ENCODE measurements around the gene WDR54. TPM values are rescaled to one million over a fixed set of nuclear protein-coding genes. Genes with fewer than 3 reads are reported as not detected.

Gene WDR54
- total and polyA plus RNA-seq, 3 donors from 2014 or later: 27.5 to 90.6 (median 31.7) TPM

DNA sequence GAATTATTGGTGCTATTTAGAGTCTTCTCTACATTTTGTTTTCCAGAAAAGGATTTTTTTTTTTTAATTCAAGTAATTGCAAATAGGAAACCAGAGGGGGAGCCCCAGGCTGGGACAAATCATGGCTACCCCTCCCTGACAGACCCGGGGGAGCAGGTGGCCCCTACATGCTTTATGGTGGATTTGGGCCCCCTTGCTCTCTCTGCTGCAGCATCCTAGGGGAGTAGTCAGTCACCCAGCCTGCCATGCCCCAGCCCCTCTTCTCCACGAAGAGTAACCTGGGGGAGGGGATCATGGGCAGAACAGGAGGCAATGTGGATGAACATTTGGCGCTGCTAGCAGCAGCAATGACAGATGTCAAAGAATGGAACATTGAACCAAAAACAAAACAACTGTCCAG lies 4.8 kb upstream of the WDR54 start:
- intact Hi-C loops (cut with DNase I; ENCODE audit: low total_unique reads): no loop called here
- WGBS, 2 donors: 67 to 71% methylated on average over 3 of the region's 3 CpGs

DNA sequence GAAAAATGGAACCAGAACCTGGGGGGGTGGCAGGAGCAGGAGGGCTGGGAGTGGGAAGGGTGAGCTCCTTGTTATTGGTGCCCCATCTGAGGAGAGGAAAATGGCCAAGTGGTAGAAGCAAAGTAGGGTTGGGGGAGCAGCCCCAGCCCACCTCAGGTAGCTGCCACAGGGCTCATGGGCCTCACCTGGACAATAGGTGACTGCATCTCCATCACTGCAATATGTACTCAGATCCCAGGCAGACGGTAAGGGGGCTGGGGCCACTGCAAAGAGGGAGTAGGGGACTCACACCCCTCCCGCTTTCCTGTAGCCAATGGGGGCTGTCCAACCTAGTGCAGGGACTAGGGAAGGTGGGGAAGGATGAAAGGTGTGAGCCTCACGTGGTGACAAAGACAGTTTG lies 4.3 kb upstream of the WDR54 start:
- peaks cover 31% of the 10 kb centered on the region for H3K4me1 ChIP-seq
- TF ChIP-seq POLR2A (IDR thresholded peaks at IDR 0.05): no peak
- TF ChIP-seq, protein P1, sequence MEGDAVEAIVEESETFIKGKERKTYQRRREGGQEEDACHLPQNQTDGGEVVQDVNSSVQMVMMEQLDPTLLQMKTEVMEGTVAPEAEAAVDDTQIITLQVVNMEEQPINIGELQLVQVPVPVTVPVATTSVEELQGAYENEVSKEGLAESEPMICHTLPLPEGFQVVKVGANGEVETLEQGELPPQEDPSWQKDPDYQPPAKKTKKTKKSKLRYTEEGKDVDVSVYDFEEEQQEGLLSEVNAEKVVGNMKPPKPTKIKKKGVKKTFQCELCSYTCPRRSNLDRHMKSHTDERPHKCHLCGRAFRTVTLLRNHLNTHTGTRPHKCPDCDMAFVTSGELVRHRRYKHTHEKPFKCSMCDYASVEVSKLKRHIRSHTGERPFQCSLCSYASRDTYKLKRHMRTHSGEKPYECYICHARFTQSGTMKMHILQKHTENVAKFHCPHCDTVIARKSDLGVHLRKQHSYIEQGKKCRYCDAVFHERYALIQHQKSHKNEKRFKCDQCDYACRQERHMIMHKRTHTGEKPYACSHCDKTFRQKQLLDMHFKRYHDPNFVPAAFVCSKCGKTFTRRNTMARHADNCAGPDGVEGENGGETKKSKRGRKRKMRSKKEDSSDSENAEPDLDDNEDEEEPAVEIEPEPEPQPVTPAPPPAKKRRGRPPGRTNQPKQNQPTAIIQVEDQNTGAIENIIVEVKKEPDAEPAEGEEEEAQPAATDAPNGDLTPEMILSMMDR (IDR thresholded peaks at IDR 0.05): no peak
- H3K9me3 ChIP-seq: no peaks in the 10 kb centered on the region
- H3K27ac ChIP-seq: no peak overlapping the region
- H3K36me3 ChIP-seq (ENCODE audit: low read depth, missing control alignments): no peaks in the 10 kb centered on the region
- DNase-seq: no peak
- WGBS, 2 donors: 60 to 78% methylated on average over 1 to 3 of the region's 3 CpGs
- intact Hi-C loops (cut with DNase I; ENCODE audit: low total_unique reads): no loop called here
- H3K4me3 ChIP-seq: no peak overlapping the region
- no peaks in the 10 kb centered on the region for H3K27me3 ChIP-seq

More for the DNA sequence above, 4.8 kb upstream of the WDR54 start:
- Histone ChIP-seq H3K9me3 (no peaks in the 10 kb centered on the region), H3K36me3 (ENCODE audit: low read depth, missing control alignments) (no peaks in the 10 kb centered on the region), H3K4me3 (no peak overlapping the region), H3K27ac (no peak overlapping the region), H3K4me1 (peaks cover 31% of the 10 kb centered on the region), H3K27me3 (no peaks in the 10 kb centered on the region)
- TF ChIP-seq, protein P1 (IDR thresholded peaks at IDR 0.05): no peak
- TF ChIP-seq POLR2A (IDR thresholded peaks at IDR 0.05): no peak
- DNase-seq: no peak

DNA sequence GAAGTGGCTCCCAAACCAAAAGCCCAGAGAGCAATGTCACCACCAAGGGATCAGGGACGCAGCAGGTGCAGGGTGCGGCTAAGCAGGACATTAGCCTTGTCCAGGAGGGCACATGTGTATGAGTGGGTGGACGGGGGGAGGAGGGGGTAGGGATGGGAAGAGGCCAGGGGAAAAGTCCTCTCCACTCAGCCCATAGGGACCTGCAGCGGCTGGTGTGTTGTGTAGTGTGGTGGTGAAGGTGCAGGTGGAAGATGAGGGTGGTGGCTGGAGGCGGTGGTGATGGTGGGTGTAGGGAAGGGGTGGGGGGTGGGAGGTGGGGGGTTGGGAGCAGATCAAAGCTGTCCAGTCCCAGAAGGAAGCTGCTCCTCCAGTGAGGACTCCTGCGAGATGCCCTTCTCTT lies 3.8 kb upstream of the WDR54 start:
- intact Hi-C loops (cut with DNase I; ENCODE audit: low total_unique reads): no loop called here
- Histone ChIP-seq H3K4me1 (peaks cover 31% of the 10 kb centered on the region), H3K36me3 (ENCODE audit: low read depth, missing control alignments) (no peaks in the 10 kb centered on the region), H3K27ac (no peak overlapping the region), H3K4me3 (no peak overlapping the region), H3K27me3 (no peaks in the 10 kb centered on the region), H3K9me3 (no peaks in the 10 kb centered on the region)
- TF ChIP-seq, protein P1 (IDR thresholded peaks at IDR 0.05): no peak
- no peak for TF ChIP-seq POLR2A (IDR thresholded peaks at IDR 0.05)
- WGBS, 2 donors: 89 to 91% methylated on average over 4 to 6 of the region's 6 CpGs
- DNase-seq: no peak

DNA sequence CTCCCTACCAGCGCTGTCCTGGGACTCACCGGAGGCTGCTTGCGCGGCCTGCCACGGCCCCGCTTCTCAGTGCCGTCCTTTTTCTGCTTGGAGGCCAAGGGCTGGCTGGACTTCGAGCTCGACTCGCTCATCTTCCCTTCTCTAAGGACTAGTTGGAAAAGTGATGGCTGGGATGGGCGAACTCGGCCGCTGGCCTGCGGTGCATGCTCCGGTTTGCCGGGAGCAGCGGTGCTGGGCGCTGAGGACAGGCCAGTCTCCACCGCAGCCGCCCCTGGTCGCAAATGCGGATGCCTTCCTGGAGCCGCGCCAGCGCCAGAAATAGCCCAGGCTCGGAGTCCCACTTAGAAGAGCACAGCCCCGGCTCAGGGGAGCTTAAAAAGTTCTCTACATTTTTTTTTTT lies 3.2 kb upstream of the WDR54 start:
- H3K4me1 ChIP-seq: peaks cover 27% of the 10 kb centered on the region
- intact Hi-C loops (cut with DNase I; ENCODE audit: low total_unique reads): no loop called here
- 63 to 82% methylated on average over 22 to 27 of the region's 27 CpGs for WGBS, 2 donors

DNA sequence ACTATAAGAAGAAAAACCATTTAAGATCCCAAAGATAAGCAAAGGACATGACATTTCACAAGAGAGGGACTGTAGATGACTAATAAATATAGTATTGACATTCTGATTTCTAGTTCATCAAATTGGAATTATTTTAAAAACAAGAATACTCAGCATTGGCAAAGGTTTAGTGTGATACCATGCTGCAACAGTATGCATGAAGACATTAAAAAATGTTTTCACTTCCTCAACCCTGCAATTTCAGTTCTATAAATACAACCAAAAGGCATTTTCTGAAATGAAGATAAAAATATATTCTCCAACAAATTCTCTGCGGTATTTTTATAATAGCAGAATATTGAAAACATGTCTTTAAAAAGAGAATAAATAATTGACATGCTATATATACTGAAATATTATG lies 2.2 kb upstream of the WDR54 start:
- peaks cover 18% of the 10 kb centered on the region for H3K4me1 ChIP-seq
- H3K27me3 ChIP-seq: no peaks in the 10 kb centered on the region
- no peak for DNase-seq
- WGBS, 2 donors: 79 to 84% methylated on average over 1 of the region's 1 CpG
- TF ChIP-seq POLR2A (IDR thresholded peaks at IDR 0.05): no peak
- TF ChIP-seq, protein P1 (IDR thresholded peaks at IDR 0.05): no peak
- no peaks in the 10 kb centered on the region for H3K9me3 ChIP-seq
- H3K27ac ChIP-seq: no peak overlapping the region
- H3K4me3 ChIP-seq: no peak overlapping the region
- intact Hi-C loops (cut with DNase I; ENCODE audit: low total_unique reads): no loop called here
- H3K36me3 ChIP-seq (ENCODE audit: low read depth, missing control alignments): no peaks in the 10 kb centered on the region

More for the DNA sequence above, 3.2 kb upstream of the WDR54 start:
- no peak for DNase-seq
- no peaks in the 10 kb centered on the region for H3K36me3 ChIP-seq (ENCODE audit: low read depth, missing control alignments)
- no peak for TF ChIP-seq POLR2A (IDR thresholded peaks at IDR 0.05)
- TF ChIP-seq, protein P1 (IDR thresholded peaks at IDR 0.05): no peak
- no peak overlapping the region for H3K27ac ChIP-seq
- H3K4me3 ChIP-seq: no peak overlapping the region
- H3K9me3 ChIP-seq: no peaks in the 10 kb centered on the region
- H3K27me3 ChIP-seq: no peaks in the 10 kb centered on the region
